Fibroblast of mammary gland (primary cell): ENCODE measurements around the gene PLN.

Experiments used
- DNase-seq: peaks from one replicate; pipeline ENCODE4 v3.0.0-alpha.2; 2010; ENCODE audit warnings: low read depth
- H3K4me3 ChIP-seq: 2 replicates; pipeline ENCODE4 v1.5.1; 2011; ENCODE audit warnings: low read depth, mild to moderate bottlenecking, low read length, moderate library complexity; ENCODE audit not compliant: control insufficient read depth
- TF ChIP-seq, protein P1 (sequence below): conservative IDR thresholded peaks from 2 replicates; pipeline ENCODE4 v1.5.1; 2011; ENCODE audit warnings: low read depth, low read length, inconsistent platforms; ENCODE audit not compliant: control insufficient read depth, insufficient read depth

PLN gene

GRCh38 chr6:118591897-118592296 is 43.8 kb downstream of the PLN start:
- TF ChIP-seq, protein P1, sequence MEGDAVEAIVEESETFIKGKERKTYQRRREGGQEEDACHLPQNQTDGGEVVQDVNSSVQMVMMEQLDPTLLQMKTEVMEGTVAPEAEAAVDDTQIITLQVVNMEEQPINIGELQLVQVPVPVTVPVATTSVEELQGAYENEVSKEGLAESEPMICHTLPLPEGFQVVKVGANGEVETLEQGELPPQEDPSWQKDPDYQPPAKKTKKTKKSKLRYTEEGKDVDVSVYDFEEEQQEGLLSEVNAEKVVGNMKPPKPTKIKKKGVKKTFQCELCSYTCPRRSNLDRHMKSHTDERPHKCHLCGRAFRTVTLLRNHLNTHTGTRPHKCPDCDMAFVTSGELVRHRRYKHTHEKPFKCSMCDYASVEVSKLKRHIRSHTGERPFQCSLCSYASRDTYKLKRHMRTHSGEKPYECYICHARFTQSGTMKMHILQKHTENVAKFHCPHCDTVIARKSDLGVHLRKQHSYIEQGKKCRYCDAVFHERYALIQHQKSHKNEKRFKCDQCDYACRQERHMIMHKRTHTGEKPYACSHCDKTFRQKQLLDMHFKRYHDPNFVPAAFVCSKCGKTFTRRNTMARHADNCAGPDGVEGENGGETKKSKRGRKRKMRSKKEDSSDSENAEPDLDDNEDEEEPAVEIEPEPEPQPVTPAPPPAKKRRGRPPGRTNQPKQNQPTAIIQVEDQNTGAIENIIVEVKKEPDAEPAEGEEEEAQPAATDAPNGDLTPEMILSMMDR = no peak
- no peak for DNase-seq
- no peak overlapping the region for H3K4me3 ChIP-seq

GRCh38 chr6:118594877-118595276 is 46.8 kb downstream of the PLN start:
- H3K4me3 ChIP-seq = no peak overlapping the region
- no peak for DNase-seq
- TF ChIP-seq, protein P1 = no peak

- no peak for DNase-seq
- TF ChIP-seq, protein P1 = no peak
These were observed 48.8 kb downstream of the PLN start for GRCh38 chr6:118596774-118597320.

DNA sequence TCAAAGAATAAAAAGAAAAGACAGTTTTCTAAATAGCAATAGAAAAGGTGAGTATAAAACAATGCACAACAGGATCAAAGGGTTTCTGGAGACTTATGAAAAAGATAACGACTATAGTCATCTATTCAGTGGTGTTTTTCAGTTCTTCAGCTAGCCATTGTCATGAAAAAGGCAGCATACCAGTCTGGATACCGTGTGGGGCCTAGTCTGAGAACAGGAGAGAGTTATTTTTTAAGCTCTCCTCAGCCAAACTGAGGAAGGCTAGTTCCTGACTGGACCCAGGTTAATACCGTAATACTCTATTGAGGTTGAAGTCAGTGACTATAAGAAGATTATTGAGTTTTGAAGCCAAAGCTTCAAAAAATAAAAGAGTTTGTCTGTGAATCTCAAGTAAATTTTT is 49.5 kb downstream of the PLN start:
- no peak overlapping the region for H3K4me3 ChIP-seq
- DNase-seq = no peak
- TF ChIP-seq, protein P1 = no peak

More at GRCh38 chr6:118596774-118597320, 48.8 kb downstream of the PLN start:
- H3K4me3 ChIP-seq = no peak overlapping the region

GRCh38 chr6:118598324-118598723 is 50.2 kb downstream of the PLN start:
- no peak for DNase-seq
- TF ChIP-seq, protein P1 = no peak
- no peak overlapping the region for H3K4me3 ChIP-seq

GRCh38 chr6:118602300-118602699 is 54.2 kb downstream of the PLN start:
- no peak for DNase-seq
- no peak overlapping the region for H3K4me3 ChIP-seq
- TF ChIP-seq, protein P1 = no peak

DNA sequence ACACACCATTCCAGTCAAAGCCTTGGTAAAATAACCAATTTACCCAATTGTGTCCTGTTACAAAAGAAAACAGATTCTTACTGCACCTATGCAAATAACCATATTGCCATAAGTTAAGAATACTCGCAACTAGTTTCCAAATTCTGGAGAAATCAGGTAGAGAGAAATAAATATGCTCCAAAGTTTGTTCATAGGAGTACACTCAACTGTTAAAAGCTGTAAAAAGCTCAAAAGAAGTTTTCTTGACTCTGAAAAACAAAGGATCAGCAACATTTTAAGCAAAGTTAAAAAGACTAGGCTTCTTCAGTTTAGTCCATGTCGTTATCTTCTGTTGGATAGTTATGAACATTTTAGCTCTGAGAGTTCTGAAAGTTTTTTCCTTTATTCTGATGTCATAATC is 55.3 kb downstream of the PLN start:
- TF ChIP-seq, protein P1 = no peak
- H3K4me3 ChIP-seq = no peak overlapping the region
- no peak for DNase-seq
